ENCODE results near the gene GPR141. TPM values are rescaled to one million over a fixed set of nuclear protein-coding genes. Genes with fewer than 3 reads are reported as not detected.

GPR141 gene
- total RNA-seq, 1 experiment from 2014 or later, result not detected

DNA sequence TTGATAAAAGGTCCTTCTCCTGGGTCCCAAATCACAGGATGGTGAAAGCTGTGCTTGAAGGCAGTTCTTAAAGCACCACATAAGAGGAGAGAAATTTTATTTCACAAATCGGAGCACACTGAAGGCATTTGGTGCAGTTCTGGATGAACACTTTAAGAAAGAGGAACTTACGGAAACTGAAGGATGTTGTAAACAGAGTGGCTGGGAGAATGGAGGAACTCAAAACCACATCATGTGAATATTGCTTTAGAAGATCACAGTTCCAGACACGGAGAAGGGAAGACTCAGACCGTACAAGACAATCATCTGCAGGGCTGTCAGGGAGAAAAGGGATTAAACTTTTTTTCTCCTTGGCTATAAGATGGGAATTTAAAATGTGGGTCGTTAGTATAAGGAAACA is 9.0 kb upstream of the GPR141 start:
- CTCF ChIA-PET, result no interaction called here
- no TSS peak for BruUV-seq (replicated peaks)
- H3K27me3 Mint-ChIP-seq (ENCODE audit: unreplicated experiment), result peaks cover 14% of the 10 kb centered on the region

DNA sequence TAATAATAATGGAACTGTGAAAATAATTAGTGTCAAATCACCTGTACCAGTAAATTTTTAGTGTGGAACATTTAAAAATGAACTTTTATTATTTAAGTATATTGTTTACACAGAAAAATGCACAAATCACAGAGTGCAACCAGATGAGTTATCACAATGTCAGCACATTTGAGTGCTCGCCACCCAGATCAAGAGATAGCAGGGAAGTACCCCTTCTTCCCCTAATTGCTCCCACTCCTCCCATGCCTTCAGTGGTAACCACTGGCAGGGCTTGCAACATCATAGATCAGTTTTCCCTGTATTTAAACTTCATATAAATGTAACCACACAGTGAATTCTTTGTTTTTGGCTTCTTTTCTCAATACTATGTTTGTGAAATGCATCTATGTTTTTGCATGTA is 7.8 kb upstream of the GPR141 start:
- intact Hi-C loops (cut with micrococcal nuclease; ENCODE audit: unreplicated experiment), result no loop called here
- Mint-ChIP-seq H3K4me1 (ENCODE audit: low read depth, unreplicated experiment) (no peaks in the 10 kb centered on the region), H3K27ac (ENCODE audit: unreplicated experiment) (no peak overlapping the region), H3K4me3 (ENCODE audit: low read depth, unreplicated experiment) (no peak overlapping the region), H3K27me3 (ENCODE audit: unreplicated experiment) (peaks cover 14% of the 10 kb centered on the region), H3K9me3 (ENCODE audit: low read depth, unreplicated experiment) (peaks cover 8% of the 10 kb centered on the region), H3K36me3 (ENCODE audit: insufficient read depth, unreplicated experiment) (no peaks in the 10 kb centered on the region)
- no peak for DNase-seq
- CTCF ChIA-PET, result no interaction called here
- no TSS peak for BruUV-seq (replicated peaks)
- TF ChIP-seq, protein P1, sequence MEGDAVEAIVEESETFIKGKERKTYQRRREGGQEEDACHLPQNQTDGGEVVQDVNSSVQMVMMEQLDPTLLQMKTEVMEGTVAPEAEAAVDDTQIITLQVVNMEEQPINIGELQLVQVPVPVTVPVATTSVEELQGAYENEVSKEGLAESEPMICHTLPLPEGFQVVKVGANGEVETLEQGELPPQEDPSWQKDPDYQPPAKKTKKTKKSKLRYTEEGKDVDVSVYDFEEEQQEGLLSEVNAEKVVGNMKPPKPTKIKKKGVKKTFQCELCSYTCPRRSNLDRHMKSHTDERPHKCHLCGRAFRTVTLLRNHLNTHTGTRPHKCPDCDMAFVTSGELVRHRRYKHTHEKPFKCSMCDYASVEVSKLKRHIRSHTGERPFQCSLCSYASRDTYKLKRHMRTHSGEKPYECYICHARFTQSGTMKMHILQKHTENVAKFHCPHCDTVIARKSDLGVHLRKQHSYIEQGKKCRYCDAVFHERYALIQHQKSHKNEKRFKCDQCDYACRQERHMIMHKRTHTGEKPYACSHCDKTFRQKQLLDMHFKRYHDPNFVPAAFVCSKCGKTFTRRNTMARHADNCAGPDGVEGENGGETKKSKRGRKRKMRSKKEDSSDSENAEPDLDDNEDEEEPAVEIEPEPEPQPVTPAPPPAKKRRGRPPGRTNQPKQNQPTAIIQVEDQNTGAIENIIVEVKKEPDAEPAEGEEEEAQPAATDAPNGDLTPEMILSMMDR (IDR thresholded peaks at IDR 0.05; ENCODE audit: unreplicated experiment), result no peak

More for the DNA sequence above, 9.0 kb upstream of the GPR141 start:
- TF ChIP-seq, protein P1 (IDR thresholded peaks at IDR 0.05; ENCODE audit: unreplicated experiment), result no peak
- no peaks in the 10 kb centered on the region for H3K36me3 Mint-ChIP-seq (ENCODE audit: insufficient read depth, unreplicated experiment)
- intact Hi-C loops (cut with micrococcal nuclease; ENCODE audit: unreplicated experiment), result no loop called here
- H3K27ac Mint-ChIP-seq (ENCODE audit: unreplicated experiment), result no peak overlapping the region
- no peak overlapping the region for H3K4me3 Mint-ChIP-seq (ENCODE audit: low read depth, unreplicated experiment)
- H3K4me1 Mint-ChIP-seq (ENCODE audit: low read depth, unreplicated experiment), result no peaks in the 10 kb centered on the region
- H3K9me3 Mint-ChIP-seq (ENCODE audit: low read depth, unreplicated experiment), result peaks cover 3% of the 10 kb centered on the region
- DNase-seq, result no peak

DNA sequence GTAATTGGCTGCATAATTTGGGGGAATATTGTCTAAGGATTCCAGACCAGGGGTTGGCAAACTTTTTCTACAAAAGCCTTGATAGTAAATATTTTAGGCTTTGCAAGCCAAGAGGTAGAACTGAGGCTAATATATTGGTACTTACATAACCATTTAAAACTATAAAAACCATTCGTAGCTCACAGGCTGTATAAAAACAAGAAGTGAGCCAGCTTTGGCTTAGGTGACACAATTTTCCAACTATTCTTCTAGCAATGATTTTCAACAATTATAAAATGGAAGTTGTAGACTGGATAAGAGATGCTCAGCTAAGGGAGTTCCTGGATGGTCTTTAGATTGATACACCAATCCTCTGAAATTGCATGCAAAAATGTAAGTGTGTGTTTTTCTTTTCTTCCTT is 1.4 kb downstream of the GPR141 start:
- Mint-ChIP-seq H3K4me1 (ENCODE audit: low read depth, unreplicated experiment) (no peaks in the 10 kb centered on the region), H3K27me3 (ENCODE audit: unreplicated experiment) (no peaks in the 10 kb centered on the region), H3K4me3 (ENCODE audit: low read depth, unreplicated experiment) (no peak overlapping the region), H3K9me3 (ENCODE audit: low read depth, unreplicated experiment) (peaks cover 7% of the 10 kb centered on the region), H3K27ac (ENCODE audit: unreplicated experiment) (no peak overlapping the region), H3K36me3 (ENCODE audit: insufficient read depth, unreplicated experiment) (no peaks in the 10 kb centered on the region)
- BruUV-seq (replicated peaks), result no TSS peak
- CTCF ChIA-PET, result no interaction called here
- intact Hi-C loops (cut with micrococcal nuclease; ENCODE audit: unreplicated experiment), result no loop called here
- TF ChIP-seq, protein P1 (IDR thresholded peaks at IDR 0.05; ENCODE audit: unreplicated experiment), result no peak
- DNase-seq, result no peak

DNA sequence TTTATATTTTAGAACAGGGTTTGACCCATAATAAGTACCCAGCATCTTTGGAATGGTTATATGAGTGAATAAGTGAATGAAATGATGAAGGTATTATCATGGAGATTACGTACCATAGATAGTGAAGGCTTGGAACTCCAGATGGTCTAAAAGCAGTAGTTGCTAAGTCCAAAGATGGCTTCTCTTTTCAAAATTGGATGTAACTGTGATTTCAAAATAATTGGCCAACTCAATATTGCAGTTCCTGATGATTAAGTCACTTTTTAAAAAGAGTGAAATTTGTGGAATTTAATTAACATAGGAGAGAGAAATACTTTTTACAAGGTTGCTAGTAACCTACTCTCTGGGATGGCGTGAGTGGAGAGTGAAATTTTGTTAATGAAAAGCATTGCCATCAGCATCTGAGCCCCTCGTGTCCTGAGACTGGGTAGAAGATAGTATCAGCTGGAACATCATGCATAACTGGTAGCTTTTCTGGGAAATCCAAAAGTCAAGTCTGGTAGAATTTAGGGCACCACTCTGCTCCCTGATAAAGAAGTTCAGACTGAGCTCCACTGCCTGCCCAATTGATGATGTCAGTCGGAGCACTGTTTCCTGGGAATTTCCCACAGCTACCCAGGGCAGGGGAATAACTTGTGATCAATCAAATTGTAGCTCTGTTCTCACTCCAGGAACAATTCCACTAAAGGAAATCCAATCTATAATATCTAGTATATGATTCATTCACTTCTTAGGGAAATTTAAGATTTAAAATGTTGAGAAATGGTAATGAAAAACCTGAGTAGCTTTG is 3.2 kb downstream of the GPR141 start:
- H3K36me3 Mint-ChIP-seq (ENCODE audit: insufficient read depth, unreplicated experiment), result no peaks in the 10 kb centered on the region
- intact Hi-C loops (cut with micrococcal nuclease; ENCODE audit: unreplicated experiment), result no loop called here
- H3K4me1 Mint-ChIP-seq (ENCODE audit: low read depth, unreplicated experiment), result no peaks in the 10 kb centered on the region
- TF ChIP-seq, protein P1 (IDR thresholded peaks at IDR 0.05; ENCODE audit: unreplicated experiment), result no peak
- H3K9me3 Mint-ChIP-seq (ENCODE audit: low read depth, unreplicated experiment), result peaks cover 8% of the 10 kb centered on the region
- H3K27me3 Mint-ChIP-seq (ENCODE audit: unreplicated experiment), result no peaks in the 10 kb centered on the region
- CTCF ChIA-PET, result no interaction called here
- no TSS peak for BruUV-seq (replicated peaks)
- no peak overlapping the region for H3K27ac Mint-ChIP-seq (ENCODE audit: unreplicated experiment)
- no peak for DNase-seq
- no peak overlapping the region for H3K4me3 Mint-ChIP-seq (ENCODE audit: low read depth, unreplicated experiment)
